OCI-LY3 (cell line): Measurements from ENCODE around the gene ZNF831.

Experiments
- EZH2phosphoT487 ChIP-seq: fragments of 200-600 bp; shearing (Covaris generic); IDR thresholded peaks from 2 replicates; pipeline ENCODE4 v1.6.1; 2018; ENCODE audit warnings: antibody characterized with exemption, mixed run types, low read depth
- TF ChIP-seq, protein P1 (sequence below): fragments of 200-600, 300-600 bp; sonication (generic); IDR thresholded peaks from 2 replicates; pipeline ENCODE4 v1.5.1; 2014; ENCODE audit warnings: antibody characterized with exemption, low read length, low read depth

DNA sequence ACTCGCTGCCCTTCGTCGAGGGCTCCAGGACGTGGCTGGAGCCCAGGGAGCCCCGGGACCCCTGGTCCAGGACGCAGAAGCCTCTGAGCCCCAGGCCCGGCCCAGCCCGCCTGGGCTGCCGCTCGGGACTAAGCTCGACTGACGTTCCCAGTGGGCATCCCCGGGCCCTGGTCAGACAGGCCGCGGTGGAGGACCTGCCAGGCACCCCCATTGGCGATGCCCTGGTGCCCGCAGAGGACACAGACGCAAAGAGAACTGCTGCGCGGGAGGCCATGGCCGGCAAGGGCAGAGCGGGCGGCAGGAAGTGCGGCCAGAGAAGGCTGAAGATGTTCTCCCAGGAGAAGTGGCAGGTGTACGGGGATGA, 28.9 kb downstream of the ZNF831 start:
- TF ChIP-seq, protein P1, sequence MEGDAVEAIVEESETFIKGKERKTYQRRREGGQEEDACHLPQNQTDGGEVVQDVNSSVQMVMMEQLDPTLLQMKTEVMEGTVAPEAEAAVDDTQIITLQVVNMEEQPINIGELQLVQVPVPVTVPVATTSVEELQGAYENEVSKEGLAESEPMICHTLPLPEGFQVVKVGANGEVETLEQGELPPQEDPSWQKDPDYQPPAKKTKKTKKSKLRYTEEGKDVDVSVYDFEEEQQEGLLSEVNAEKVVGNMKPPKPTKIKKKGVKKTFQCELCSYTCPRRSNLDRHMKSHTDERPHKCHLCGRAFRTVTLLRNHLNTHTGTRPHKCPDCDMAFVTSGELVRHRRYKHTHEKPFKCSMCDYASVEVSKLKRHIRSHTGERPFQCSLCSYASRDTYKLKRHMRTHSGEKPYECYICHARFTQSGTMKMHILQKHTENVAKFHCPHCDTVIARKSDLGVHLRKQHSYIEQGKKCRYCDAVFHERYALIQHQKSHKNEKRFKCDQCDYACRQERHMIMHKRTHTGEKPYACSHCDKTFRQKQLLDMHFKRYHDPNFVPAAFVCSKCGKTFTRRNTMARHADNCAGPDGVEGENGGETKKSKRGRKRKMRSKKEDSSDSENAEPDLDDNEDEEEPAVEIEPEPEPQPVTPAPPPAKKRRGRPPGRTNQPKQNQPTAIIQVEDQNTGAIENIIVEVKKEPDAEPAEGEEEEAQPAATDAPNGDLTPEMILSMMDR = no peak
- TF ChIP-seq EZH2phosphoT487 = no peak
